ENCODE data around the gene CXorf65. TPM values are rescaled to one million over a fixed set of nuclear protein-coding genes. Genes with fewer than 3 reads are reported as not detected.
A peak's percentile ranks its signal among the peaks of the same experiment; 100 is the strongest.

Gene CXorf65
- total RNA-seq, 2 experiments from 2014 or later = 17.3 to 20.0 TPM

- Mint-ChIP-seq H3K4me1 (ENCODE audit: low read depth) (peaks cover 19% of the 10 kb centered on the region), H3K36me3 (ENCODE audit: low read depth) (peaks cover 16% of the 10 kb centered on the region), H3K27ac (peak overlapping the region; percentile 97), H3K9me3 (no peaks in the 10 kb centered on the region), H3K4me3 (peak overlapping the region; percentile 92), H3K27me3 (no peaks in the 10 kb centered on the region)
- CTCF ChIA-PET = no interaction called here
- no peak for DNase-seq
- POLR2A ChIA-PET = interaction anchor here (0.9 to 1.1 kb wide), 3 partner anchors 9 to 34 kb away, joined by 3 read pairs; no protein-coding TSS in a partner anchor
- intact Hi-C loops (cut with micrococcal nuclease) = loop anchor here (5.0 kb wide), 1 partner anchor 45 kb away; the partner anchor contains the start of gene IL2RG
- no peak for ATAC-seq
- TF ChIP-seq CTCF (IDR thresholded peaks at IDR 0.05) = no peak
These were observed 38.9 kb downstream of the CXorf65 start for GRCh38 chrX:71067712-71068043.

GRCh38 chrX:71067089-71067488 is 39.5 kb downstream of the CXorf65 start:
- peak overlapping the region; percentile 92 for H3K4me3 Mint-ChIP-seq
- POLR2A ChIA-PET = interaction anchor here (1.1 kb wide), 1 partner anchor 8 kb away, joined by 3 read pairs; no protein-coding TSS in a partner anchor
- no peak for TF ChIP-seq CTCF (IDR thresholded peaks at IDR 0.05)
- peaks cover 18% of the 10 kb centered on the region for H3K36me3 Mint-ChIP-seq (ENCODE audit: low read depth)
- intact Hi-C loops (cut with micrococcal nuclease) = loop anchor here (5.0 kb wide), 1 partner anchor 45 kb away; the partner anchor contains the start of gene IL2RG
- H3K27me3 Mint-ChIP-seq = no peaks in the 10 kb centered on the region
- ATAC-seq (no peak), DNase-seq (no peak)
- H3K9me3 Mint-ChIP-seq = no peaks in the 10 kb centered on the region
- peak overlapping the region; percentile 97 for H3K27ac Mint-ChIP-seq
- CTCF ChIA-PET = no interaction called here
- H3K4me1 Mint-ChIP-seq (ENCODE audit: low read depth) = peaks cover 19% of the 10 kb centered on the region

- Mint-ChIP-seq H3K27me3 (no peaks in the 10 kb centered on the region), H3K36me3 (ENCODE audit: low read depth) (peaks cover 29% of the 10 kb centered on the region), H3K9me3 (no peaks in the 10 kb centered on the region), H3K4me1 (ENCODE audit: low read depth) (peaks cover 47% of the 10 kb centered on the region), H3K4me3 (no peak overlapping the region), H3K27ac (no peak overlapping the region)
- DNase-seq = no peak
- CTCF ChIA-PET = no interaction called here
- ATAC-seq = no peak
- no peak for TF ChIP-seq CTCF (IDR thresholded peaks at IDR 0.05)
- intact Hi-C loops (cut with micrococcal nuclease) = no loop called here
- POLR2A ChIA-PET = no interaction called here
These were observed 46.4 kb downstream of the CXorf65 start for GRCh38 chrX:71060127-71060526.

- ChIA-PET POLR2A (interaction anchor here (1.3 kb wide), 1 partner anchor 10 kb away, joined by 3 read pairs; no protein-coding TSS in a partner anchor), CTCF (interaction anchor here (1.5 kb wide), 1 partner anchor 71 kb away, joined by 3 read pairs; no protein-coding TSS in a partner anchor)
- Mint-ChIP-seq H3K4me1 (ENCODE audit: low read depth) (peaks cover 40% of the 10 kb centered on the region), H3K27ac (peak overlapping the region; percentile 47), H3K27me3 (no peaks in the 10 kb centered on the region), H3K9me3 (no peaks in the 10 kb centered on the region), H3K36me3 (ENCODE audit: low read depth) (peaks cover 23% of the 10 kb centered on the region), H3K4me3 (no peak overlapping the region)
- intact Hi-C loops (cut with micrococcal nuclease) = no loop called here
- ATAC-seq (no peak), DNase-seq (no peak)
- no peak for TF ChIP-seq CTCF (IDR thresholded peaks at IDR 0.05)
These were observed 48.6 kb downstream of the CXorf65 start for GRCh38 chrX:71057848-71058530.

- Mint-ChIP-seq H3K27ac (no peak overlapping the region), H3K27me3 (no peaks in the 10 kb centered on the region)
- intact Hi-C loops (cut with micrococcal nuclease) = no loop called here
These were observed 49.7 kb downstream of the CXorf65 start for GRCh38 chrX:71056867-71057266.

More at GRCh38 chrX:71056867-71057266, 49.7 kb downstream of the CXorf65 start:
- no peak overlapping the region for H3K4me3 Mint-ChIP-seq
- CTCF ChIA-PET = no interaction called here
- no peak for TF ChIP-seq CTCF (IDR thresholded peaks at IDR 0.05)
- peaks cover 40% of the 10 kb centered on the region for H3K4me1 Mint-ChIP-seq (ENCODE audit: low read depth)
- peaks cover 17% of the 10 kb centered on the region for H3K36me3 Mint-ChIP-seq (ENCODE audit: low read depth)
- no peak for DNase-seq
- no peak for ATAC-seq
- H3K9me3 Mint-ChIP-seq = no peaks in the 10 kb centered on the region
- POLR2A ChIA-PET = no interaction called here
